ENCODE data around the gene RCAN3.
"Not testable (repeated sequence)": the region's sequence is repeated elsewhere in the genome, so short reads cannot be mapped to it uniquely, and the experiment has no call there.

Gene RCAN3

GRCh38 chr1:24503870-24504523 lies 1.4 kb downstream of the RCAN3 start:
- in situ Hi-C loops (cut with HindIII; ENCODE audit: low pct_ligation_motif_present, low pct_unique_long_range_greater_than_20kb, low sequenced_read_pairs) = no loop called here
- DNase-seq = no peak

- in situ Hi-C loops (cut with HindIII; ENCODE audit: low pct_ligation_motif_present, low pct_unique_long_range_greater_than_20kb, low sequenced_read_pairs) = no loop called here
- DNase-seq = no peak
Measured at GRCh38 chr1:24504560-24504959, 1.9 kb downstream of the RCAN3 start.

GRCh38 chr1:24505816-24506215 lies 3.2 kb downstream of the RCAN3 start:
- in situ Hi-C loops (cut with HindIII; ENCODE audit: low pct_ligation_motif_present, low pct_unique_long_range_greater_than_20kb, low sequenced_read_pairs) = no loop called here
- DNase-seq = no peak

- in situ Hi-C loops (cut with HindIII; ENCODE audit: low pct_ligation_motif_present, low pct_unique_long_range_greater_than_20kb, low sequenced_read_pairs) = no loop called here
- no peak for DNase-seq
Measured at GRCh38 chr1:24506691-24507381, 4.2 kb downstream of the RCAN3 start.

GRCh38 chr1:24507405-24507804 lies 4.8 kb downstream of the RCAN3 start:
- DNase-seq = no peak
- in situ Hi-C loops (cut with HindIII; ENCODE audit: low pct_ligation_motif_present, low pct_unique_long_range_greater_than_20kb, low sequenced_read_pairs) = no loop called here

- in situ Hi-C loops (cut with HindIII; ENCODE audit: low pct_ligation_motif_present, low pct_unique_long_range_greater_than_20kb, low sequenced_read_pairs) = no loop called here
- DNase-seq = no peak
Measured at GRCh38 chr1:24508911-24509310, 6.3 kb downstream of the RCAN3 start.

GRCh38 chr1:24513706-24514105 lies 11.1 kb downstream of the RCAN3 start:
- in situ Hi-C loops (cut with HindIII; ENCODE audit: low pct_ligation_motif_present, low pct_unique_long_range_greater_than_20kb, low sequenced_read_pairs) = no loop called here
- no peak for DNase-seq

- in situ Hi-C loops (cut with HindIII; ENCODE audit: low pct_ligation_motif_present, low pct_unique_long_range_greater_than_20kb, low sequenced_read_pairs) = no loop called here
- DNase-seq = no peak
Measured at GRCh38 chr1:24514946-24515345, 12.3 kb downstream of the RCAN3 start.

GRCh38 chr1:24515671-24516209 lies 13.1 kb downstream of the RCAN3 start:
- DNase-seq = peak; percentile 61
- in situ Hi-C loops (cut with HindIII; ENCODE audit: low pct_ligation_motif_present, low pct_unique_long_range_greater_than_20kb, low sequenced_read_pairs) = not testable (repeated sequence)

- in situ Hi-C loops (cut with HindIII; ENCODE audit: low pct_ligation_motif_present, low pct_unique_long_range_greater_than_20kb, low sequenced_read_pairs) = no loop called here
- no peak for DNase-seq
Measured at GRCh38 chr1:24516506-24516905, 13.9 kb downstream of the RCAN3 start.

- in situ Hi-C loops (cut with HindIII; ENCODE audit: low pct_ligation_motif_present, low pct_unique_long_range_greater_than_20kb, low sequenced_read_pairs) = no loop called here
Measured at GRCh38 chr1:24517898-24518297, 15.3 kb downstream of the RCAN3 start.

GRCh38 chr1:24520282-24520681 lies 17.6 kb downstream of the RCAN3 start:
- DNase-seq; in situ Hi-C loops (cut with HindIII; ENCODE audit: low pct_ligation_motif_present, low pct_unique_long_range_greater_than_20kb, low sequenced_read_pairs): not testable (repeated sequence)

More at GRCh38 chr1:24517898-24518297, 15.3 kb downstream of the RCAN3 start:
- DNase-seq = no peak

GRCh38 chr1:24525606-24526005 lies 23.0 kb downstream of the RCAN3 start:
- in situ Hi-C loops (cut with HindIII; ENCODE audit: low pct_ligation_motif_present, low pct_unique_long_range_greater_than_20kb, low sequenced_read_pairs) = no loop called here
- DNase-seq = no peak

- in situ Hi-C loops (cut with HindIII; ENCODE audit: low pct_ligation_motif_present, low pct_unique_long_range_greater_than_20kb, low sequenced_read_pairs) = no loop called here
- no peak for DNase-seq
Measured at GRCh38 chr1:24526045-24526444, 23.4 kb downstream of the RCAN3 start.

- in situ Hi-C loops (cut with HindIII; ENCODE audit: low pct_ligation_motif_present, low pct_unique_long_range_greater_than_20kb, low sequenced_read_pairs) = no loop called here
- peak; percentile 31 for DNase-seq
Measured at GRCh38 chr1:24526940-24527542, 24.4 kb downstream of the RCAN3 start.

GRCh38 chr1:24528744-24529143 lies 26.1 kb downstream of the RCAN3 start:
- in situ Hi-C loops (cut with HindIII; ENCODE audit: low pct_ligation_motif_present, low pct_unique_long_range_greater_than_20kb, low sequenced_read_pairs) = no loop called here
- no peak for DNase-seq

- in situ Hi-C loops (cut with HindIII; ENCODE audit: low pct_ligation_motif_present, low pct_unique_long_range_greater_than_20kb, low sequenced_read_pairs); DNase-seq: not testable (repeated sequence)
Measured at GRCh38 chr1:24529292-24529691, 26.7 kb downstream of the RCAN3 start.

- DNase-seq = no peak
- in situ Hi-C loops (cut with HindIII; ENCODE audit: low pct_ligation_motif_present, low pct_unique_long_range_greater_than_20kb, low sequenced_read_pairs) = no loop called here
Measured at GRCh38 chr1:24535021-24535424, 32.4 kb downstream of the RCAN3 start.

- in situ Hi-C loops (cut with HindIII; ENCODE audit: low pct_ligation_motif_present, low pct_unique_long_range_greater_than_20kb, low sequenced_read_pairs) = no loop called here
- DNase-seq = no peak
Measured at GRCh38 chr1:24535778-24536177, 33.1 kb downstream of the RCAN3 start.

All from ACHN (cell line).